DOHH2 (cell line): ENCODE measurements around the gene SCN5A.

Experiments used
- CTCF ChIP-seq: fragments of 200-600 bp; sonication (generic); IDR thresholded peaks from one replicate; pipeline ENCODE4 v1.5.1; 2014; ENCODE audit warnings: antibody characterized with exemption, mild to moderate bottlenecking, low read depth, low read length; ENCODE audit not compliant: poor library complexity, severe bottlenecking
- EZH2phosphoT487 ChIP-seq: fragments of 200-600 bp; sonication (generic); IDR thresholded peaks from 2 replicates; pipeline ENCODE4 v1.6.1; 2017; ENCODE audit warnings: borderline replicate concordance, mild to moderate bottlenecking, antibody characterized with exemption, low read length, moderate library complexity, mixed read lengths

GRCh38 chr3:38582316-38582715, 67.2 kb downstream of the SCN5A start:
- TF ChIP-seq CTCF: no peak
- no peak for TF ChIP-seq EZH2phosphoT487
